Fibroblast of skin of right quadriceps (primary cell): ENCODE results near the gene NCAPH2.

Experiments used
- DNase-seq: peaks from one replicate; pipeline ENCODE4 v3.0.0-alpha.2; 2013

NCAPH2 gene

DNA sequence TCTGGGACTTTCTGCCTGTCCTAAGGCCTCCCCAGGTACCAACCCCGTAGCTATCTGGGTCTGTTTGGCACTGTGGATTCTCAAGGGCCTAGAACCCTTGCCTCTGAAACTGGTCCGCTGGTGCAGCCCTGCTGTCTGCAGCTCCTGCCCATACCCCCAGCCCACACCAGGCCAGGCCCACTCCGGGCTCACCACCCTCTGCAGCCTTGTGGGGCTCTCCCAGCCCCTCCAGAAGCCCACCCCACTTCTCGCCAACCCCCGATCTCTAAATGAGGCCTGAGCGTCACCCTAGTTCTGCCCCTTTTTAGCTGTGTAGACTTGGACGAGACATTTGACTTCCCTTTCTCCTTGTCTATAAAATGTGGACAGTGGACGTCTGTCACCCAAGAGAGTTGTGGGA is 42.4 kb downstream of the NCAPH2 start:
- DNase-seq: no peak

DNA sequence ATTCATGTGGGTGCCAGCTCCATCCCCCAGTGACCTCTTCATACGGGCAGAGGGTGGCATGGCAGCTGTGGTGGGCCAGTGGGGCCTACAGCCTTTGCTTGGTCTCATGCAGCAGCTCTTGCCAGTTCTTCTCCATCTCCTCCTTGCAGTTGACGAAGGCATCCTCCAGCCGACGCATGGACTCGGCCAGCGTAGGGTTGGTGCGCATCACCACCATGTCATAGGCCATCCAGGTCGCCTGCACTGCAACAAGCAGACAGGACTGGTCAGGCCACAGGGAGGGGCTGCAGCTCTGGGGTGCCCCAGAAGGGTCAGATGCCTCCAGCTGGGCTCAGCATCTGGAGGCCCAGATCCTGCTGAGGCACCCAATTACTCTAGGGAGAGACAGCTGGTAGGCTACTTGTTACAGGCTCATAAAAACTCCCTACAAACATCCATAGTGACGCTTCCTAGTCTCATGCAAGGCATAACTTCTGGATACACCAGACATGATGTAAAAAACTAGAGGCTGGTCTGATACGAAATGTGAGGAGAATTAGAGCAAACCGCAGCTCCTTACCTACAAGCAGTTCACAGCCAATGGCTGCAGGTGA is 43.2 kb downstream of the NCAPH2 start:
- DNase-seq: no peak

DNA sequence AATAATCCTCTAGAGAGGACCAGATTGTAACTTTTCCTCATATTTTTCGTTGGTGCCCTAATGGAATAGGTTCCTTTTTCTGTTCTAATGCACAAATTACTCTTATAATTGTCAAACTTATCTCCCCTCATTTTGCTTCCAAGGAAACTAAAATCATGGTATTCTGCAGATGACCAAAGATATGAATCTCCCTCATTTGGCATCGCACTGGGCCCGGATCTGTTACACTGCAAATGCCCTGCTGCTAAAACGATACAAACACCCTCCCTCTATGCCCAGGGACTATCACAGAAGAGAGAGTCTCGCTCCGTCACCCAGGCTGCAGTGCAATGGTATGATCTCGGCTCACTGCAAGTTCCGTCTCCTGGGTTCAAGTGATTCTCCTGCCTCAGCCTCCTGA is 45.3 kb downstream of the NCAPH2 start:
- DNase-seq: no peak

DNA sequence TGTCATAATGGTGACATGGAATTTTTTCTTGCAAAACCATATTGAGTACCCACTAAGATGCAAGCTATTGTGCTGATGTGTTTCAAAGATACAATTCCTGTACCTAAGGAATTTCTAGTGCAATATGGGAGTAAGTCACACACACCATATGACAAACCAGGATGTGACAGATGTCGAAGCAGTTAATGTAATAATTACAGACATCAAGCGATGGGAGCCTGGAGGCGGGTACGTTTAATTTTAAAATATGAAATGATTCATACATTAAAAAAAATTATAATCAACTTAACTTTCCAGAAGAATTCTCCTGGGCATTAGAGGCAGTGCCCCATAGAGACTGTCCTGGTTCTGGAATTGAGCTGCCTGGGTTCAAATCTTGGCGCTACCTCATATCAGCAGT is 48.7 kb downstream of the NCAPH2 start:
- no peak for DNase-seq

DNA sequence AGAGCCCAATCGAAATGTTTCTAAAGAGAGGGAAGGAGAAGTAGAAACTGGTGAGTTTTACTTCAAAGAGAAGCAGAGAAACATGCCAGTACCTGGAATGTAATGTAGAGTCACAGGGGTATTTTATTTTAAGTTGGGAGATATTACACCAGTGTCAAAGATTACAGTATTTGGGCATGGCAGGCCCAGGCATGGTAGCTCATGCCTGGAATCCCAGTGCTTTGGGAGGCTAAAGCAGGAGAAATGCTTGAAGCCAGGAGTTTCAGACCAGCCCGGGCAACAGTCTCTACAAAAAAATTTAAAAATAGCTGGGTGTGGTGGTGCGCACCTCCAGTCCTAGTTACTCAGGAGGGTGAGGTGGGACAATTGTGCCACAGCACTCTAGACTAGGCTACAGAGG is 52.0 kb downstream of the NCAPH2 start:
- no peak for DNase-seq

DNA sequence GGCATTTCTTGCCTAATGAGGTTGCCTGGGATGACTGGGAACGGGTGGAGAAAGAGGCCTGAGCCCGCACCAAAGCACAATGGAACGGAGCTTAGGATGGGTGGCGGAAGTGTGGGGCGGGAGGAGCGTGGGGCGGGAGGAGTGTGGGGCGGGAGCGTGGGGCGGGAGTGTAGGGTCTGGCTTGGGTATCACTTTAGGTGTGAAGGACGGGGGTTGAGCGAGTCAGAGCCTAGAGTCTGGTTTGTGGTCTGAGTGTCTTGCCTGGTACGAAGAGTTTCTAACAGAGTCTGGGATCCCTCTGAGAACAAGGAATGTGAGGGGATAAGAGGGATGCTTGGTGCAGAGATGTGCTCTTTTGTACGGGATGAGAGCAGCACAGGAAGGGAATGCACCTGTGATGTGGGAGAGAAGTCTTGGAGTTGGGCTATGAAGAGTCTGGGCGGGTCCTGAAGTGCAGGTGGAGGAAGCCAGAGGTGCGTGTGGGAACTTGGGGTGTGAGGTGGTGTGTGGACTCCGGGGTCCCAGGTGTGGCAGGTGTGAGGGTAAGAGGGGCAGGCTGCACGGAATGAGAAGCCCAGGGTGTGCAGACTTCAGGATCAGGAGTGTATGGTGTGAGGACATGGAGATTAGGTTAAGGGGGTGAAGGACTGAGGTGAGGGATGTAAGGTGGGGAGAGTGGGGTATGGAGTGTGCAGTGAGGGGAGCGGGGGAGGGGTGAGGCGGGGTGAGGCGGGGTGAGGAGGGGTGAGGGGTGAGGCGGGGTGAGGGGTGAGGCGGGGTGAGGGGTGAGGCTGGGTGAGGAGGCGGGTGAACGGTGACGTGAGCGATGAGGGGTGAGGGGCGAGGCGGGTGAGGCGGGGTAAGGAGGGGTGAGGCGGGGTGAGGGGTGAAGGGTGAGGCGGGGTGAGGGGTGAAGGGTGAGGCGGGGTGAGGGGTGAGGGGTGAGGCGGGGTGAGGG is 53.7 kb downstream of the NCAPH2 start:
- no peak for DNase-seq

DNA sequence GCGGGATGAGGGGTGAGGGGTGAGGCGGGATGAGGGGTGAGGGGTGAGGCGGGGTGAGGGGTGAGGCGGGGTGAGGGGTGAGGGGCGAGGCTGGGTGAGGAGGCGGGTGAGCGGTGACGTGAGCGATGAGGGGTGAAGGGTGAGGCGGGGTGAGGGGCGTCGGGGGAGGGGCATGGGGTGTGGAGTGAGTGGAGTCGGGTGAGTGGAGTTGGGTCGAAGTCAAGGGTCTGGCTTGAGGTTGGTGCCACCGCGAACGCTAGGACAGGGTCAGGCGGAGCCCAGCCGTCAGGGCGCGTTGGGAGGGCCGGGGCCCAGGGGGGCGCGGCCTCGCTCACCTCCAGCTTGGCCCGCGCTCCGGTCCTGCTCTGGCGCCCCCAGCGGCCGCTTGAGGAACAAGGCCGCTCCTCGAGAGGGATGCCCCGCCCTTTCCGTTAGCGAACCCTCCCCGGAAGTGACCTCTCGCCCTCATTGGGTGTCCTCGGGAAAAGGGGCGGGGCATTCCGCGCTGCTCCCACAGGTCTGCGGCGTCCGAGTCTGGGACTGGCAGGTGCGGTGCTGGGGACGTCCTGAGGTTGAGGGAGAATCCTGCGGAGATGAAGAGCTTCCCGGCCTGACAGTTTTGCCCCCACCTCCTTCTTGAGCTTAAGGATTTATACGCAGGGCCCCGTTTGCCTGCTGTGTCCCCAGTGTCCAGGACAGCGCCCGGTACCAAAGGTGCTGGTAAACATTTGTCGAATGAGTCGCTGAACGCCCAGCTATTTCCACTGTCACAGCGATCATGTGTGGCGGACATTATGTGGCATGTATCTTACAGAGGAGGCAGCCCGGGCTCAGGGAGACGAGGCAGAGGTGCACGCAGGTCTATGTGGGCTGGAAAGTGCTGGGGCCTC is 54.7 kb downstream of the NCAPH2 start, which contains the start of gene SYCE3:
Gene SYCE3 (minus strand): TSS at position 397 of the 890 bp plus-strand sequence. CDS start 6,514 bp downstream, outside the sequence.
- DNase-seq: peak; percentile 90

DNA sequence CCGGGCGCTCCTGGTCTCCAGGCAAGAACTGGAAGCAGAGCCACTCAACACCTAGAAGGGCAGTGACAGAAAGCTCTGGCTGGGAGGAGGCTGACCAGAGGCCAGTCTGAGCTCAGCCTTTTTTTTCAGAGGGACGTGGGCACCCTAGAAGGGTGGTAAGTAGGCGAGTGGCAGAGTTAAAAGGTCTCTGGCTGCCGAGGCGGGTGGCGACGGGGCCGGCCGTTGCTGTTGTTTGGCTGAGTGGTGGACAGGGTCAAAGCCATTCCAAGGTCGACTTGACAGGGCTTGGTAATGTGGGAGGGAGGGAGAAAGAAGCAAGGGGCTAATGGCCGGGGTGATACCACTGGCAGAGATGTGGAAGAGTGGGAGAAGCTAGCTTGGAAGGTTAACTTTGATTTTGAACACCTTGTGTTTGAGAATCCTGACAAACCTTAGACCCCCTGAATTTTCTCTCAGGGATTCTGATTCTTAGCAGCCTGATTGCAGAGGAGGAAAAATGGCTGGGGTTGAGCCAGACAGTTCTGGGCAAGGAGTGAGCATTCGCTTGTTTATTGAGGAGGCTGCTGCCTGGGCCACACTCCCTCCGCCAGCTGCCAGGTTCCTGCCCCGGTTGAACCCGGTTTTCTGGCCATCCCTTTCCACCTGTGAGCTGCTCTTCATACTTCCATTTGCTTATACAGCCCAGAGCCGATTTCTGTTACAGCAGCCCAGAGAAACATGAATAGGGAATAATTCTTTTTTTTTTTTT is 55.6 kb downstream of the NCAPH2 start:
- no peak for DNase-seq

DNA sequence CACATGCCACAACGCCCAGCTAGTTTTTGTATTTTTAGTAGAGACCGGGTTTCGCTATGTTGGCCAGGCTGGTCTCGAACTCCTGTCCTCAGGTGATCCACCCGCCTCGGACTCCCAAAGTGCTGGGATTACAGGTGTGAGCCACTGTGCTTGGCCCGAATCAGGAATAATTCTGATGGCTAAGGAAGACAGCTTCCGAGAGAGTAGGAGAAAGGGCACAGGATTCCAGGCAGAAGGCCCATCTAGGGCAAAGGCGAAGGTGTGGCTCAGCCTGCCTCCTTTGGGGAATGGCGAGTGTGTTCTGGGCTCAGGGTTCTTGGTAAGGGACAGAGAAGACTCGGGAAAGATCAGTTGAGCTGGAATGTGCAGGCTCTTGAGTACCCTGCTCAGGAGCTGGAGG is 56.3 kb downstream of the NCAPH2 start:
- no peak for DNase-seq

DNA sequence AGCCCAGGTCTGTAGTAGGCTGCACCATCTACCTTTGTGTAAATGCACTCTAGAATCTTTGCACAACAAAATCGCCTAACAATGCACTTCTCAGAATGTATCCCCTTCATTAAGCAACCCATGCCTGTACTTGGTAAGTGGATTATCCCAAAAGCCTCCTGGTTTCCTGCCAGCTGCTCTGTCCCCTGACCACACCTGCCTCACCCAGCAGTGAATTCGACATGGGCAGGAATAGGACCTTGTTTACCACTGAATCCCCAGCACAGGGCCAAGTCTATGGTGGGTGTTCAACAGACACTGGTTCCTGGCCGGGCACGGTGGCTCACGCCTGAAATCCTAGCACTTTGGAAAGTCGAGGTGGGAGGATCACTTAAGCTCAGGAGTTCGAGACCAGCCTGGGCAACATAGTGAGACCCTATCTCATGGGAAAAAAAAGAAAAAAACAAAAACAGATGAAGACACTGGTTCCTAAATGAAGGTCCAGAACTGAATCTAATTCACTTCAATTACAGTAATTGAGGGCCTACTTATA is 59.8 kb downstream of the NCAPH2 start:
- no peak for DNase-seq

DNA sequence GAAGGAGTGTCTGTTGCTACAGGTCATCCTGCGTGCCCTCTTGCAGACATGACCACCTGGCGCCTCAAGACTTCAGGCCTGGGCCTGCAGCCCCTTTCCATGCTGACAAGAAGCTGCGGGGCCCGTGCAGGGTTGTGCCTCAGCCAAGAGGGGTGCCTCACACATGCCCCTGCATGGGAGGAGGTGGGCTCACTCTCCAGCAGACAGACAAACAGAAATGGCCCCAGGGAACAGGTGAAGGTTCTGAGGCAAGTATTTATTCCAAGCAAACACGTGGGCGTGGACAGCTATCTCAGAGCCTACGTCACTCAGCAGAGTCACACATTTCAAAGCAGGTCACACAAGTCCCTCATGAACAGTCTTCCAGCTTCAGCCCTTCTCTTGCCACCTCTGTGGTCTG is 60.6 kb downstream of the NCAPH2 start:
- no peak for DNase-seq

DNA sequence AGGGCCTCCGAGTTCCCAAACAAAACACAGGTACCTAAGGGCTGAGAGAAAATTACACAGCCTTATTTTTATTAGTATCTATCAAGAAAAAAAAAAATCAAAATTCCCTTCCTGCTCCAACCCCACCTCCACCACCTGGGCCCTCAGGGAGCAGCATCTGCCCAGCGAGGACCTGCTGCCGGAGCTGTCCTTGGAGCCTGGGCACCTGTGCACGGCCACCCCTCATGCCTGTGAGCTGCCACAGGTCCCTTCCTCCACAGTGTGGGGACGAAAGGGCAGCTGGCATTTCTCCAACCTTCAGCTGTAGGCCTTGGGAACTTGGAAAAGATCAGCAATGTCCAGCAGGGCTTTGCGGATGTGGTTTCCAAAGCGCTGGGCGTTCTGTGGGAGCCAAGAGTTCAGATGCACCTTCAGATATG is 61.0 kb downstream of the NCAPH2 start:
- DNase-seq: no peak

DNA sequence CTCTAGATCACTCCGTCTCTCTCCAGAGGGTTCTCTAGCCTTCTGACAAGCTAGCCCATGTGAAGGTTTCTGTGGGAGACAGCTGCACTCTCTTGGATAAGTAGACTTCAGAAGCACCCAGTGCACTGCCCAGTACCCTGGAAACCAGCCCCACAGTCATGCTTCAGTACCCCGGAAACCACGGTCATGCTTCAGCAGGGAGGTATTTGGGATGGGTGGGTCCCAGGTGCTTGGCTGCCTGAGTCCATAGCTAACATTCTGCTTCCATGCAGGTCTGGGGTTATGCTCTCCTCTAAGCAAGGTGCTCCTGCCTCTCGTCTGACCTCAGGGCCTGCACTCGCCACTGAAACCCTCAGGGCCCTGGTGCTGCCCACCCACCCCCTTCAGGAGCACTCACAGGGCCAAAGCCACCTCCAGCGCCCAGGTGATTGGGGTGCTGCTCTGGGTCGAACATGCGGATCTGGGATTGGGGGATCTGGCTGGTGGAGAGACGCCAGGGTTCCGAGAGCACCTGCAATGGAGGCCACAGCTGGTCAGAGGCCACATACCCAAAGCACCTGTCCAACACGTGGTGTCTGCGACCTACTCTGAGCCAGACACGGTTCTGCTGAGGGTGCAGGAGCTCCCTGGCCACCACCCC is 62.0 kb downstream of the NCAPH2 start:
- no peak for DNase-seq

DNA sequence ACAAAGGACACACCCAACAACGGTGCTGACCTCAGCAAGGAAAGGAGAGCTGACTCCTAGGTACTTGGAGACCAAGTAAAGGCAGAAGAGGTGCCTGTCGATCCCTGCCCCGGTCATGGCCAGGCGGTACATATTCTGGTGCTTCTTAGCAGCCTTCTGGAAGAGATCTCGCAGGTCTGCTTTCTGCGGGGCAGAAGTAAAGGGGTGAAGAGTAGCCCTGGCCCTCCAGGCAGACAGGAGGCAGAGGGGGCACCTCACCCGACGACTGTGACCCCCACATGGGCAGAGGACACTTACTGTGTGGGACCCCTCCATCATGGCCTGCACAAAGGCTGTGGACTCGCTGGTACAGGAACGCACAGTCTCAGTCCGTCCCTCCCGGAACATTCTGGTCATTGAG is 62.8 kb downstream of the NCAPH2 start:
- no peak for DNase-seq

DNA sequence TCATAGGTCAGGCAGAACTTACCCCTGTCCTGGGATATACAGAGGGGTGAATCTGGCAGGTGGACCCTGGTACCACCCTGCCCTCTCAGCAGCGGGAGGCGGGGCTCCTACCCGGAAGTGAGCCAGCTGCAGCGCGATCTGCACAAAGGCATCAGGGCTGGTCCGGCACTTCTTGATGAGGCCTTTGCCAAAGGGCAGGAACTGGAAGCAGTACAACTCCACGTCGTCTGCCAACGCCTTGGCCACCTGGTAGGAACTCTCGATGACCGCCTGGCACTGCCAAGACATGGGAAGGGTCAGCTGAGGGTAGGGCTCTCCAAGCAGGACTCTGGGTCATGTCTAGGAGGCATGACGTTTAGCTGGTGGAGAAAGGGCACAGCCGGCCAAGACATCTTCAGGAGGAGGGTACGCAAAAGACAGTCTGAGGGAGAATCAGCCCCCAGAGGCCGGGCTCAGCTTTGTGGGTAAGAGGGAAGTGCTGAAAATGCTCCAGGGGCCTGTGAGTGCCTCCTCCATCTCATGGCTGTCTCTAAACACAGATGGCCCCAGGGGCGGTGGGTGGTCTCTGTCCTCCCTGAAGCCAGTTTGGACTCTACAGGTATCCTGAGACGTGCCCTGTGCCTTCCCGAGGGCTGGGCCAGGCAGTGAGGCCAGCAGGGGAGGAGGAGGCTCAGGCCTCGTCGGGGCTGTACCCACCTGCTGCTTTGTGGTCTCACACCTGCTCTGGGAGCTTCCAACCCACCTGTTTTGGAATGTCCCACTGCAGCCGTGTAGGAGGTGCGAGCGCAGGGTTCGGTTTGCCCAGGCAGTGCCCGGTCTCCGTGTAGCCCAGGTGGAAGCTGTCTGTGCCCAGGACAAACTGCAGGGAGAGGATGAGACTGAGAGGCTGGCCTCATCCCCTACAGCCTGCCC is 63.5 kb downstream of the NCAPH2 start:
- DNase-seq: no peak

DNA sequence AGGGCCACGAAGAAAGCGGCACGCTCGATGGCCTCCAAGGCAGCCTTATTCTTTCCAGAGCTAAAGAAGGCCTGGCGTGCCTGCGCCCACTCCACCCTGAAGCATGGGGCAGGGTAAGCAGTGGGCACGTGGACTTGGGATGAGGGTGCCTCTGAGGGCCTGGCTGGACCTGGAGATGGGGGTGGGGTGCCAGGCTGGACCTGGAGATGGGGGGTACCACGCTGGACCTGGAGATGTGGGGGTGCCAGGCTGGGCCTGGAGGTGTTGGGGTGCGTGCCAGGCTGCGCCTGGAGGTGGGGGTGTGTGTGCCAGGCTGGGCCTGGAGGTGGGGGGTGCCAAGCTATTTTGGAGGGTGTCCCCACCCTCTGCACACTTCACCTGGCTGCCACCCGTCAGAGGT is 64.9 kb downstream of the NCAPH2 start:
- no peak for DNase-seq

DNA sequence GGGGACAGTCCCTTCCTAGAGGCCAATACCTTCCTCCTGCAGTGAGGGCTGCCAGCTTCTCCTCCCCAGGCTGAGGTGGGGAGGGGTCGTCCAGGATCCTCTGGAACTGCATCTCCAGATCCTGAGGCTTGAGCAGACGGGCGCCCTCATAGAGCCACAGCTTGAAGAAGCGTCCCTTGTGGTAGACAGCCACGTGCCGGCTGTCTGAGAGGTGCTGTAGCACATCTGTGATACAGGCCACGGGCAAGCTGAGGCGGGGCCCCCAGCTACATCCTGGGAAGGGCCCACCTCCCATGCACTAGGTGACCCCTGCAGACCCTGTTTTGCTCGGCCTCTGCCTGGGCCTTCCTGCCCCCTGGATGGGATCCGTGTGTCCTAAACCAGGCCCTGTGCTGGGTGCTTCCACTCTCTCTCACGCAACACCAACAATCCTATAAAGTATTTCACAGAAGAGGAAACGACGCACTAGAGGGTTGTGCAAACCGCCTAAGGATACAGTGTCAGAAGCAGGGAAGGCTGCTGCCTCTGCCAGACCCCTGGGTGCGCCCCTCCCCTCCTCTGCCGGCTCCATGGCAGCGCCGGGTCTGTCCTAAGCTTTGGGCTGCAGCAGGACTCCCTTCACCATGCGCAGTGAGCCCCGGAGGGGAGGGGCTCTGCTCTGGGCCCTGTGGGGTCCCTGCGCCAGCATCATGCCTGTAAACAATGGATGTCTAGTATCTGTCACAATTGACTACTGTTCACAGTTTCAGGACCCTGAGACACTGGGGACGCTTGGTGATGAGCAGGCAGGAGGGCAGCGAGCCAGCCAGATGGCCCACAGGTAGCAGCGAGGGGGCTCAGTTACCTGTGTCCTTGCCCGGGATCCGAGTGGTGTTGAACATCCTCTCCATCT is 65.7 kb downstream of the NCAPH2 start:
- DNase-seq: no peak

DNA sequence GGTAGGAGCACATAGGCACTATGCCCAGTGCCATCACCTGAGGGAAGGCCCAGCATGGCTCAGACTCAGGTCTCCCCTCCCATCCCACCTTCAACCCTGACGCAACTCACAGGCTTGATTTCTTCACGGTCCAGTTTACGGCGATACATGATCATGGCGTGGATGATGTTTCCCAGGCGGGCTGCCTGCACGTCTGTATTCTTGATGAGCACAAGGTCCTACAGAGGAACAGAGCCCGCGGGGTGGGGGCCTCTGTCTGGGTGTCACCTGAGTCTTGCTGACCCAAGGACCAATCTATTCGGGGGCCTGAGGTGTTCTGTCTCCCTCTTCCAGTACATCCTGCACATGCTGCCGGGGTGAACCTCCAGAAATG is 66.3 kb downstream of the NCAPH2 start:
- DNase-seq: no peak
